CD14-positive monocyte (primary cell): ENCODE results near the gene C5. TPM values are rescaled to one million over a fixed set of nuclear protein-coding genes. Genes with fewer than 3 reads are reported as not detected.

Source experiments
- DNase-seq, 3 donors: peaks; one replicate each; pipeline ENCODE4 v3.0.0-alpha.2; 2011 to 2022
- H2AFZ ChIP-seq: 2 replicates; pipeline ENCODE4 v1.6.0; 2012; ENCODE audit warnings: mild to moderate bottlenecking, low read depth, low read length, inconsistent platforms; ENCODE audit not compliant: insufficient read depth, poor library complexity, severe bottlenecking
- H3K27ac ChIP-seq, 2 donors: 1 replicate in 1 of 2; 2 replicates in 1 of 2; pipeline ENCODE4 v1.5.1; 2012 to 2013; ENCODE audit warnings: low read length in 2 of 2, control low read depth in 1 of 2, inconsistent platforms in 1 of 2, low read depth in 1 of 2, mild to moderate bottlenecking in 1 of 2
- H3K27me3 ChIP-seq, 2 donors: one replicate each; pipeline versions ENCODE4 v1.6.0 to v1.6.1; 2011 to 2013; ENCODE audit warnings: low read length in 2 of 2; ENCODE audit not compliant: control insufficient read depth in 2 of 2, insufficient read depth in 2 of 2
- H3K36me3 ChIP-seq, 2 donors: replicated peaks in 1 of 2; 1 replicate in 1 of 2; 2 replicates in 1 of 2; pipeline versions ENCODE4 v1.5.1 to v1.6.1; 2012 to 2013; ENCODE audit warnings: low read length in 2 of 2, control low read depth in 1 of 2, inconsistent platforms in 1 of 2, mild to moderate bottlenecking in 1 of 2; ENCODE audit not compliant: insufficient read depth in 2 of 2, control insufficient read depth in 1 of 2
- H3K4me1 ChIP-seq, 2 donors: 1 replicate in 1 of 2; 2 replicates in 1 of 2; pipeline versions ENCODE4 v1.5.1 to v1.6.1; 2012 to 2013; ENCODE audit warnings: low read length in 2 of 2, control low read depth in 1 of 2, inconsistent platforms in 1 of 2, mild to moderate bottlenecking in 1 of 2, moderate library complexity in 1 of 2; ENCODE audit not compliant: insufficient read depth in 2 of 2, control insufficient read depth in 1 of 2
- H3K4me2 ChIP-seq: replicated peaks from 2 replicates; pipeline ENCODE3; 2012; ENCODE audit warnings: low read length, moderate library complexity, mild to moderate bottlenecking; ENCODE audit not compliant: poor library complexity, severe bottlenecking; ENCODE audit errors: extremely low read depth
- H3K4me3 ChIP-seq, 3 experiments: fragments of 200-600 bp in 1 of 3; sonication (generic) in 1 of 3; replicated peaks in 1 of 3; 1 replicate in 2 of 3; 2 replicates in 1 of 3; pipeline ENCODE4 v1.5.1; 2011 to 2013; ENCODE audit warnings: low read length in 3 of 3, mild to moderate bottlenecking in 3 of 3, control low read depth in 2 of 3, low read depth in 2 of 3, inconsistent platforms in 1 of 3, moderate library complexity in 1 of 3
- H3K79me2 ChIP-seq: 2 replicates; pipeline ENCODE4 v1.6.0; 2012; ENCODE audit warnings: mild to moderate bottlenecking, control low read depth, inconsistent platforms, low read length, moderate library complexity; ENCODE audit not compliant: insufficient read depth
- H3K9ac ChIP-seq: 2 replicates; pipeline ENCODE4 v1.6.0; 2017; ENCODE audit warnings: low read length, mild to moderate bottlenecking; ENCODE audit not compliant: insufficient read depth, poor library complexity, severe bottlenecking
- H3K9me3 ChIP-seq, 2 donors: replicated peaks in 1 of 2; 1 replicate in 1 of 2; 2 replicates in 1 of 2; pipeline versions ENCODE4 v1.5.1 to v1.6.1; 2012 to 2013; ENCODE audit warnings: low read length in 2 of 2, control low read depth in 1 of 2; ENCODE audit not compliant: control insufficient read depth in 1 of 2, insufficient read depth in 1 of 2
- H4K20me1 ChIP-seq: 2 replicates; pipeline ENCODE4 v1.6.0; 2012; ENCODE audit warnings: mild to moderate bottlenecking, low read length, control low read depth, moderate library complexity; ENCODE audit not compliant: insufficient read depth
- H3K27ac Mint-ChIP-seq, 7 donors: one replicate each; pipeline ENCODE4 v1.8.0; 2020; ENCODE audit warnings: mild to moderate bottlenecking in 7 of 7, mixed read lengths in 7 of 7, moderate library complexity in 6 of 7, inconsistent platforms in 2 of 7
- H3K27me3 Mint-ChIP-seq, 3 donors: one replicate each; pipeline ENCODE4 v1.8.0; 2021 to 2022; ENCODE audit warnings: low read depth in 3 of 3, mild to moderate bottlenecking in 3 of 3, mixed read lengths in 3 of 3, moderate library complexity in 3 of 3, inconsistent platforms in 1 of 3
- H3K36me3 Mint-ChIP-seq, 2 donors: one replicate each; pipeline ENCODE4 v1.8.0; 2020; ENCODE audit warnings: mixed read lengths in 2 of 2, inconsistent platforms in 1 of 2, mild to moderate bottlenecking in 1 of 2
- H3K4me1 Mint-ChIP-seq: one replicate; pipeline ENCODE4 v1.8.0; 2020; ENCODE audit warnings: mild to moderate bottlenecking, mixed read lengths
- H3K4me3 Mint-ChIP-seq, 2 donors: one replicate each; pipeline ENCODE4 v1.8.0; 2020; ENCODE audit warnings: mild to moderate bottlenecking in 2 of 2, mixed read lengths in 2 of 2, moderate library complexity in 1 of 2
- H3K9me3 Mint-ChIP-seq, 7 donors: one replicate each; pipeline ENCODE4 v1.8.0; 2020 to 2022; ENCODE audit warnings: mixed read lengths in 7 of 7, mild to moderate bottlenecking in 6 of 7, moderate library complexity in 6 of 7, inconsistent platforms in 2 of 7
- CTCF ChIP-seq: fragments of 200-600 bp; IDR thresholded peaks from one replicate; pipeline ENCODE4 v1.8.0; 2022; ENCODE audit warnings: antibody characterized with exemption, mild to moderate bottlenecking
- WGBS: methylation state at CpG from one replicate; pipeline ENCODE4 v1.1.5; 2013; ENCODE audit warnings: missing lambda C conversion rate; ENCODE audit not compliant: insufficient coverage; 5-methylcytosine and 5-hydroxymethylcytosine counted together
- intact Hi-C, 2 donors: fragments of 100-400 bp; cut with micrococcal nuclease; formaldehyde crosslinking; loops; one replicate each; pipeline versions ENCODE4 v1.15.0 to v1.15.1; 2023
- polyA plus RNA-seq, 3 donors: library from polyadenylated mRNA; depleted of rRNA in 1 of 3; unstranded in 2 of 3; stranded (reverse) in 1 of 3; fragments of 300-500 nt in 2 of 3; fragments of >200 nt in 1 of 3; fragmentation: Illumina TruSeq in 2 of 3; gene quantifications; 1 replicate in 2 of 3; 2 replicates in 1 of 3; pipeline ENCODE4 v1.2.3, GENCODE V29; 2012 to 2021

Gene C5
- polyA plus RNA-seq, 3 donors = 0.66 to 3.5 (median 1.2) TPM

GRCh38 chr9:121082075-121082474, 32.0 kb upstream of the C5 start:
- no peak for DNase-seq
- peak overlapping the region in 1 of 2 donors; percentile 5 for H3K27ac ChIP-seq
- no CpG with 5 or more reads among the region's 1 CpG for WGBS
- no peak overlapping the region for H3K4me3 ChIP-seq
- H3K27me3 Mint-ChIP-seq = no peaks in the 10 kb centered on the region
- H3K27me3 ChIP-seq = no peaks in the 10 kb centered on the region
- no peaks in the 10 kb centered on the region for H3K9me3 Mint-ChIP-seq
- H3K36me3 ChIP-seq = peaks cover 51 to 75% of the 10 kb centered on the region in 2 donors
- no peaks in the 10 kb centered on the region for H3K9me3 ChIP-seq
- H2AFZ ChIP-seq = no peak overlapping the region
- peaks cover 47 to 58% of the 10 kb centered on the region in 2 donors for H3K36me3 Mint-ChIP-seq
- no peak overlapping the region for H3K4me3 Mint-ChIP-seq
- H3K27ac Mint-ChIP-seq = peak overlapping the region in 2 of 7 donors; percentile 87 to 90
- intact Hi-C loops = no loop called here
- TF ChIP-seq CTCF = no peak
- H3K79me2 ChIP-seq = peaks cover 100% of the 10 kb centered on the region
- H4K20me1 ChIP-seq = peaks cover 43% of the 10 kb centered on the region
- H3K9ac ChIP-seq = no peak overlapping the region
- H3K4me2 ChIP-seq = no peak overlapping the region
- H3K4me1 ChIP-seq = no peaks in the 10 kb centered on the region
- H3K4me1 Mint-ChIP-seq = peaks cover 17% of the 10 kb centered on the region

GRCh38 chr9:121075251-121076036, 25.4 kb upstream of the C5 start:
- peaks cover 47 to 53% of the 10 kb centered on the region in 2 donors for H3K4me1 ChIP-seq
- peak overlapping the region; percentile 71 to 90 (median 85) for H3K4me3 ChIP-seq
- intact Hi-C loops = no loop called here
- H2AFZ ChIP-seq = peak overlapping the region; percentile 98
- no peaks in the 10 kb centered on the region for H3K27me3 ChIP-seq
- peaks cover 53% of the 10 kb centered on the region for H3K4me1 Mint-ChIP-seq
- peak overlapping the region; percentile 90 for H3K9ac ChIP-seq
- no peaks in the 10 kb centered on the region for H3K9me3 Mint-ChIP-seq
- no peaks in the 10 kb centered on the region for H3K9me3 ChIP-seq
- peak overlapping the region; percentile 88 to 99 (median 97) for H3K27ac Mint-ChIP-seq
- peaks cover 5 to 8% of the 10 kb centered on the region in 2 donors for H3K36me3 Mint-ChIP-seq
- peak overlapping the region; percentile 97 to 99 for H3K4me3 Mint-ChIP-seq
- peak overlapping the region; percentile 83 to 97 for H3K27ac ChIP-seq
- peaks cover 8 to 9% of the 10 kb centered on the region in 2 donors for H3K36me3 ChIP-seq
- peaks cover 82% of the 10 kb centered on the region for H3K79me2 ChIP-seq
- peaks cover 28% of the 10 kb centered on the region for H4K20me1 ChIP-seq
- DNase-seq = peak; percentile 35 to 66 (median 49)
- TF ChIP-seq CTCF = no peak
- whole genome bisulfite sequencing = 0% methylated on average over 15 of the region's 19 CpGs
- peak overlapping the region; percentile 88 for H3K4me2 ChIP-seq
- no peaks in the 10 kb centered on the region for H3K27me3 Mint-ChIP-seq
